ENCODE measurements around the gene TEX11.
"Not testable (repeated sequence)": the region's sequence is repeated elsewhere in the genome, so short reads cannot be mapped to it uniquely, and the experiment has no call there.

Gene TEX11

GRCh38 chrX:70672326-70672725, 236.2 kb downstream of the TEX11 start:
- Mint-ChIP-seq H3K4me1 (ENCODE audit: low read depth) (peaks cover 21% of the 10 kb centered on the region), H3K36me3 (ENCODE audit: low read depth) (no peaks in the 10 kb centered on the region), H3K4me3 (peak overlapping the region; percentile 23), H3K27ac (peak overlapping the region; percentile 82), H3K27me3 (no peaks in the 10 kb centered on the region), H3K9me3 (peaks cover 6% of the 10 kb centered on the region)

- no peaks in the 10 kb centered on the region for H3K36me3 Mint-ChIP-seq (ENCODE audit: low read depth)
- H3K27ac Mint-ChIP-seq = no peak overlapping the region
- no peak overlapping the region for H3K4me3 Mint-ChIP-seq
- H3K4me1 Mint-ChIP-seq (ENCODE audit: low read depth) = peaks cover 11% of the 10 kb centered on the region
- no peaks in the 10 kb centered on the region for H3K27me3 Mint-ChIP-seq
- H3K9me3 Mint-ChIP-seq = no peaks in the 10 kb centered on the region
Measured at GRCh38 chrX:70669120-70669519, 239.4 kb downstream of the TEX11 start.

- Mint-ChIP-seq H3K36me3 (ENCODE audit: low read depth) (no peaks in the 10 kb centered on the region), H3K27ac (no peak overlapping the region), H3K9me3 (no peaks in the 10 kb centered on the region), H3K4me3 (no peak overlapping the region), H3K27me3 (peaks cover 4% of the 10 kb centered on the region), H3K4me1 (ENCODE audit: low read depth) (no peaks in the 10 kb centered on the region)
Measured at GRCh38 chrX:70664726-70665125, 243.8 kb downstream of the TEX11 start.

GRCh38 chrX:70661124-70661523, 247.4 kb downstream of the TEX11 start:
- H3K4me3 Mint-ChIP-seq; H3K4me1 Mint-ChIP-seq (ENCODE audit: low read depth); H3K27ac Mint-ChIP-seq; H3K9me3 Mint-ChIP-seq; H3K36me3 Mint-ChIP-seq (ENCODE audit: low read depth); H3K27me3 Mint-ChIP-seq: not testable (repeated sequence)

- H3K36me3 Mint-ChIP-seq (ENCODE audit: low read depth); H3K4me1 Mint-ChIP-seq (ENCODE audit: low read depth); H3K27me3 Mint-ChIP-seq; H3K9me3 Mint-ChIP-seq; H3K4me3 Mint-ChIP-seq; H3K27ac Mint-ChIP-seq: not testable (repeated sequence)
Measured at GRCh38 chrX:70657546-70657945, 251.0 kb downstream of the TEX11 start.

- H3K36me3 Mint-ChIP-seq (ENCODE audit: low read depth) = no peaks in the 10 kb centered on the region
- no peaks in the 10 kb centered on the region for H3K9me3 Mint-ChIP-seq
- no peak overlapping the region for H3K27ac Mint-ChIP-seq
- H3K27me3 Mint-ChIP-seq = no peaks in the 10 kb centered on the region
- H3K4me3 Mint-ChIP-seq = no peak overlapping the region
- H3K4me1 Mint-ChIP-seq (ENCODE audit: low read depth) = peaks cover 6% of the 10 kb centered on the region
Measured at GRCh38 chrX:70656304-70656703, 252.2 kb downstream of the TEX11 start.

GRCh38 chrX:70647910-70648309, 260.6 kb downstream of the TEX11 start:
- H3K27me3 Mint-ChIP-seq; H3K4me3 Mint-ChIP-seq; H3K4me1 Mint-ChIP-seq (ENCODE audit: low read depth); H3K27ac Mint-ChIP-seq; H3K36me3 Mint-ChIP-seq (ENCODE audit: low read depth); H3K9me3 Mint-ChIP-seq: not testable (repeated sequence)

GRCh38 chrX:70636218-70636617, 272.3 kb downstream of the TEX11 start:
- no peaks in the 10 kb centered on the region for H3K4me1 Mint-ChIP-seq (ENCODE audit: low read depth)
- H3K4me3 Mint-ChIP-seq = no peak overlapping the region
- no peaks in the 10 kb centered on the region for H3K36me3 Mint-ChIP-seq (ENCODE audit: low read depth)
- H3K9me3 Mint-ChIP-seq = no peaks in the 10 kb centered on the region
- H3K27ac Mint-ChIP-seq = no peak overlapping the region
- H3K27me3 Mint-ChIP-seq = no peaks in the 10 kb centered on the region

- Mint-ChIP-seq H3K36me3 (ENCODE audit: low read depth) (no peaks in the 10 kb centered on the region), H3K27ac (no peak overlapping the region), H3K27me3 (no peaks in the 10 kb centered on the region), H3K9me3 (no peaks in the 10 kb centered on the region), H3K4me1 (ENCODE audit: low read depth) (no peaks in the 10 kb centered on the region), H3K4me3 (no peak overlapping the region)
Measured at GRCh38 chrX:70635669-70636068, 272.8 kb downstream of the TEX11 start.

GRCh38 chrX:70635227-70635626, 273.3 kb downstream of the TEX11 start:
- Mint-ChIP-seq H3K4me1 (ENCODE audit: low read depth) (no peaks in the 10 kb centered on the region), H3K4me3 (no peak overlapping the region), H3K27me3 (no peaks in the 10 kb centered on the region), H3K9me3 (no peaks in the 10 kb centered on the region), H3K36me3 (ENCODE audit: low read depth) (no peaks in the 10 kb centered on the region), H3K27ac (no peak overlapping the region)

GRCh38 chrX:70621743-70622142, 286.8 kb downstream of the TEX11 start:
- H3K4me1 Mint-ChIP-seq (ENCODE audit: low read depth) = no peaks in the 10 kb centered on the region

GRCh38 chrX:70618467-70618866, 290.0 kb downstream of the TEX11 start:
- Mint-ChIP-seq H3K36me3 (ENCODE audit: low read depth) (no peaks in the 10 kb centered on the region), H3K27ac (no peak overlapping the region), H3K4me1 (ENCODE audit: low read depth) (no peaks in the 10 kb centered on the region), H3K27me3 (peaks cover 4% of the 10 kb centered on the region), H3K4me3 (no peak overlapping the region), H3K9me3 (no peaks in the 10 kb centered on the region)

More at GRCh38 chrX:70621743-70622142, 286.8 kb downstream of the TEX11 start:
- Mint-ChIP-seq H3K36me3 (ENCODE audit: low read depth) (no peaks in the 10 kb centered on the region), H3K27ac (no peak overlapping the region), H3K9me3 (no peaks in the 10 kb centered on the region), H3K27me3 (no peaks in the 10 kb centered on the region), H3K4me3 (no peak overlapping the region)

GRCh38 chrX:70613295-70613694, 295.2 kb downstream of the TEX11 start:
- Mint-ChIP-seq H3K27me3 (peaks cover 4% of the 10 kb centered on the region), H3K27ac (no peak overlapping the region), H3K4me1 (ENCODE audit: low read depth) (peaks cover 9% of the 10 kb centered on the region), H3K36me3 (ENCODE audit: low read depth) (no peaks in the 10 kb centered on the region), H3K4me3 (no peak overlapping the region), H3K9me3 (no peaks in the 10 kb centered on the region)

- Mint-ChIP-seq H3K9me3 (no peaks in the 10 kb centered on the region), H3K4me3 (no peak overlapping the region), H3K27me3 (no peaks in the 10 kb centered on the region), H3K4me1 (ENCODE audit: low read depth) (peaks cover 1% of the 10 kb centered on the region), H3K36me3 (ENCODE audit: low read depth) (no peaks in the 10 kb centered on the region), H3K27ac (no peak overlapping the region)
Measured at GRCh38 chrX:70605352-70605751, 303.2 kb downstream of the TEX11 start.

GRCh38 chrX:70592091-70592490, 316.4 kb downstream of the TEX11 start:
- peaks cover 8% of the 10 kb centered on the region for H3K9me3 Mint-ChIP-seq
- peaks cover 12% of the 10 kb centered on the region for H3K4me1 Mint-ChIP-seq (ENCODE audit: low read depth)
- no peaks in the 10 kb centered on the region for H3K36me3 Mint-ChIP-seq (ENCODE audit: low read depth)
- no peaks in the 10 kb centered on the region for H3K27me3 Mint-ChIP-seq
- no peak overlapping the region for H3K4me3 Mint-ChIP-seq
- H3K27ac Mint-ChIP-seq = no peak overlapping the region

- not testable (repeated sequence) for H3K4me1 Mint-ChIP-seq (ENCODE audit: low read depth); H3K27ac Mint-ChIP-seq; H3K4me3 Mint-ChIP-seq; H3K9me3 Mint-ChIP-seq; H3K36me3 Mint-ChIP-seq (ENCODE audit: low read depth); H3K27me3 Mint-ChIP-seq
Measured at GRCh38 chrX:70587158-70587557, 321.4 kb downstream of the TEX11 start.

GRCh38 chrX:70577442-70577841, 331.1 kb downstream of the TEX11 start:
- H3K4me3 Mint-ChIP-seq = no peak overlapping the region
- no peak overlapping the region for H3K27ac Mint-ChIP-seq
- no peaks in the 10 kb centered on the region for H3K4me1 Mint-ChIP-seq (ENCODE audit: low read depth)
- H3K36me3 Mint-ChIP-seq (ENCODE audit: low read depth) = no peaks in the 10 kb centered on the region
- peaks cover 6% of the 10 kb centered on the region for H3K9me3 Mint-ChIP-seq
- peaks cover 21% of the 10 kb centered on the region for H3K27me3 Mint-ChIP-seq

Measured in stimulated activated naive CD8-positive, alpha-beta T cell treated with anti-CD3 and anti-CD28 coated beads, Interleukin-15, Interleukin-2, amounts not matched to agents 100 ng/mL and 50 ng/mL, for 24 hours (primary cell).